Spleen (tissue), 7 donors: ENCODE data around the gene ZNF414.
A peak's percentile ranks its signal among the peaks of the same experiment; 100 is the strongest.

Experiments
- CTCF ChIP-seq, 11 experiments: fragments of 200-600 bp in 7 of 11; fragments of 450-650 bp in 4 of 11; sonication (generic) in 4 of 11; IDR thresholded peaks in 8 of 11; conservative IDR thresholded peaks in 3 of 11; 1 replicate in 7 of 11; 2 replicates in 4 of 11; pipeline versions ENCODE4 v1.4.0 to v1.8.0; 2016 to 2021; ENCODE audit warnings: antibody characterized with exemption in 11 of 11, inconsistent platforms in 4 of 11, mild to moderate bottlenecking in 1 of 11
- POLR2A ChIP-seq, 3 donors: fragments of 450-650 bp; IDR thresholded peaks; one replicate each; pipeline ENCODE4 v1.5.1; 2017; ENCODE audit warnings: antibody characterized with exemption in 3 of 3, mild to moderate bottlenecking in 1 of 3
- POLR2AphosphoS5 ChIP-seq, 3 donors: sonication (generic); formaldehyde crosslinking; IDR thresholded peaks; one replicate each; pipeline ENCODE4 v1.5.1; 2017; ENCODE audit warnings: antibody characterized with exemption in 3 of 3
- donor health status: DM: no; HTN: no; CAD: no; lungs with moderate emphysema.
- donor health status: DM: no; HTN: no; CAD: no.
- donor health status: DM: no; HTN: no; CAD: no.

- TF ChIP-seq CTCF (IDR thresholded peaks at IDR 0.05 in 8 of 11, conservative IDR thresholded peaks at IDR 0.05 in 3 of 11) (no peak), POLR2AphosphoS5 (IDR thresholded peaks at IDR 0.05) (peak; percentile 17 to 70 (median 19)), POLR2A (IDR thresholded peaks at IDR 0.05) (no peak)
These were observed 16.2 kb upstream of the ZNF414 start for GRCh38 chr19:8530061-8530679.
